Breast epithelium (tissue), 3 donors: ENCODE measurements around the gene PGD.

Source experiments
- POLR2A ChIP-seq: fragments of 450-650 bp; IDR thresholded peaks from one replicate; pipeline ENCODE4 v1.6.1; 2016; ENCODE audit warnings: antibody characterized with exemption, mild to moderate bottlenecking, moderate library complexity
- POLR2AphosphoS5 ChIP-seq, 3 donors: sonication (generic); formaldehyde crosslinking; IDR thresholded peaks; one replicate each; pipeline ENCODE4 v1.6.1; 2017; ENCODE audit warnings: antibody characterized with exemption in 3 of 3
- TF ChIP-seq, protein P1 (sequence below), 3 donors: fragments of 450-650 bp; IDR thresholded peaks; one replicate each; pipeline ENCODE4 v1.5.1; 2016 to 2017; ENCODE audit warnings: antibody characterized with exemption in 3 of 3, mild to moderate bottlenecking in 3 of 3, moderate library complexity in 3 of 3

DNA sequence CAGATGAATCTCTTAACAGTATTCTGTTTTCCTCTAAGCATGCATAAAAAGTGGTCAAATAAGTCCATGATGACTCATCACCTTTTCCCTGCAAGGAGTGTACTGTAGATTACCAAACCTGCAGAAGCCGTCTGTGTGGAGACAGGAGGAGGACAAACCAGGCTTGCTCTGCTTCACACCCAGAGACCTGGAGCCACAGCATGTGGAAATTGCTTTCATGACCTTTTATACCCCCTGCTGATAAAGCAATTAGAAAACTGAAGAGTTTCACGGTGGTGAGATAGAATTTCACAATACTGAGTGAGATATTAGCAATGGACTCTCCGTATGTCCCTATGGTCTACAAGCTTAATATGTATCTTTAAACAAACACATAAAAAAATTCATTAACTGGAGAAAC lies 60.3 kb downstream of the PGD start:
- TF ChIP-seq, protein P1, sequence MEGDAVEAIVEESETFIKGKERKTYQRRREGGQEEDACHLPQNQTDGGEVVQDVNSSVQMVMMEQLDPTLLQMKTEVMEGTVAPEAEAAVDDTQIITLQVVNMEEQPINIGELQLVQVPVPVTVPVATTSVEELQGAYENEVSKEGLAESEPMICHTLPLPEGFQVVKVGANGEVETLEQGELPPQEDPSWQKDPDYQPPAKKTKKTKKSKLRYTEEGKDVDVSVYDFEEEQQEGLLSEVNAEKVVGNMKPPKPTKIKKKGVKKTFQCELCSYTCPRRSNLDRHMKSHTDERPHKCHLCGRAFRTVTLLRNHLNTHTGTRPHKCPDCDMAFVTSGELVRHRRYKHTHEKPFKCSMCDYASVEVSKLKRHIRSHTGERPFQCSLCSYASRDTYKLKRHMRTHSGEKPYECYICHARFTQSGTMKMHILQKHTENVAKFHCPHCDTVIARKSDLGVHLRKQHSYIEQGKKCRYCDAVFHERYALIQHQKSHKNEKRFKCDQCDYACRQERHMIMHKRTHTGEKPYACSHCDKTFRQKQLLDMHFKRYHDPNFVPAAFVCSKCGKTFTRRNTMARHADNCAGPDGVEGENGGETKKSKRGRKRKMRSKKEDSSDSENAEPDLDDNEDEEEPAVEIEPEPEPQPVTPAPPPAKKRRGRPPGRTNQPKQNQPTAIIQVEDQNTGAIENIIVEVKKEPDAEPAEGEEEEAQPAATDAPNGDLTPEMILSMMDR (IDR thresholded peaks at IDR 0.05), result no peak
- TF ChIP-seq POLR2AphosphoS5 (IDR thresholded peaks at IDR 0.05) (no peak), POLR2A (no peak)
